EL (cell line): ENCODE data around the gene ADRA2A.

ENCODE experiments used
- DNase-seq: peaks from one replicate; pipeline ENCODE4 v3.0.0-alpha.2; 2016

Gene ADRA2A

DNA sequence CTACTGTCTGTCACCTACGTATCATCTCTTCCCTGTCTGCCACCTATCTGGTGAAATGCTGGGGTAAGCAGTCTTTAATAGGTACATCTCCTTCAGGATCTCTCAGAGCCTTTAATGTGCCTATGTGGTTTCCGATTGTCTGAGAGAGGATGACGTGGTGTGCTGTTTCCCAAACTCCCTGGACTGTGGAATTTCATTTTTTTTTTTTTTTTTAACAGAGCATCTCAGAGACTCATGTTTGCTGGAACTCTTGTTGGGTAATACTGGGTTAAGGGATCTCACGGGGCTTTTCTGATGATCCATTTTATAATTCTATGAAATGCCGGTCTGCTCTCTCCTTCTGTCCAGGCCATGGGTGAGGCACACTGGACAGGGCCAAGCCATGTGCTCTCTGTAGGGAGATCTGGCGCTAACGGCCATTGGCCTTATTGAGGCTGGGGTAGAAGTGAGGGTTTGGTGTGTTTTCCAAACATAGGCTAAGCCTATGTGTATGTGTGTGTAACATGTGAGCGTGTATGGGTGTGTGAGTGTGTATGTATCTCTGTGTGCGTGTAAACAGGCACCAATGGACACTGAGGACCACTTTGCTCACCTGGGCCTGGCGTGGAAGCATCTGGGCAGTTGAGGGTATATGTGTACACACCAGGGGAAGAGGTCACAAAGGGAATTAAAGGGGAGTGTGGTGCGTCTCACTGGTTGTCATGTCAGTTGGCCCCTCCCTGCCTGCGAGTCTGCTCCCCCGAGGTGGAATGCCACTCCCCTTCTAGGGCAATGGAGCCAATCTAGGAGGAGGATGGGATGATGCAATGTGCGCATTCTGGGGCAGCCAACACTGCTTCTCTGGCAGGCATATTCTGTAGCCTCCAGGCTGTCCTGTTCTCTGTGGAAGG, 7.8 kb downstream of the ADRA2A start:
- DNase-seq: no peak

GRCh38 chr10:111085690-111086353, 9.0 kb downstream of the ADRA2A start:
- no peak for DNase-seq

DNA sequence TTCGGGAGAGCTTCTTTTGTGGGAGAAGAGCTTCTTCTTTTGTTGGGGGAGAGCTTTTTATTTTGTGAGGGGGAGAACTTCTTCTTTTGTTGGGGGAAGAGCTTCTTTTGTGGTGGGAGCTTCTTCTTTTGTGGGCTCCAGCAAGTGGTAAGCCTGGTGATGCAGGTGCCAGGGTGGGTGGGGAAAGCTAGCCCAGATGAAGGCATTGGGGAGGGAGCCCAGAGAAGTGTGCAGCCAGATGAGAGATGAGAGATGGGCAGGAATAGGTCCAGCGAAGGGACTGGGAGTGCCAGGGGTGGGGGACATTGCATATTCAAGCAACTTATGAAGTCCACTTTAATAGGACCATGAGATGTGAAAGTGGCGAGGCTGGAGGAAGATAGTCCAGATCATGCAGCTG, 9.7 kb downstream of the ADRA2A start:
- no peak for DNase-seq

GRCh38 chr10:111087331-111087756, 10.5 kb downstream of the ADRA2A start:
- no peak for DNase-seq

- no peak for DNase-seq
These were observed 11.2 kb downstream of the ADRA2A start for GRCh38 chr10:111087968-111088505.

DNA sequence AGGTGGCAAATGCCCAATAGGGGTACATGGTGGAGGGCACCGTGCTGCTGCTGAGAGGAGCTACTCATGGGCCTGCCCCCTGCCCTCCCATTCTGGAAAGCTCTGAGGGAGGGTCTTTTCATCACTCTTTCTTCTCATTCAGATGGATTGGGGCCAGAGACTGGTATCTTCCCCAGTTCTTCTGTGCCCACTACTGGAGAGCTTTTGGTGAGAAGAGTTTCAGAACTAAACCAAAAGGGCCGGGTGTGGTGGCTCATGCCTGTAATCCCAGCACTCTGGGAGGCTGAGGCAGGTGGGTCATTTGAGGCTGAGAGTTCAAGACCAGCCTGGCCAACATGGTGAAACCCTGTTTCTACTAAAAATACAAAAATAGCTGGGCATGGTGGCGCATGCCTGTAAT, 12.5 kb downstream of the ADRA2A start:
- no peak for DNase-seq

- no peak for DNase-seq
These were observed 15.0 kb downstream of the ADRA2A start for GRCh38 chr10:111091833-111092232.

DNA sequence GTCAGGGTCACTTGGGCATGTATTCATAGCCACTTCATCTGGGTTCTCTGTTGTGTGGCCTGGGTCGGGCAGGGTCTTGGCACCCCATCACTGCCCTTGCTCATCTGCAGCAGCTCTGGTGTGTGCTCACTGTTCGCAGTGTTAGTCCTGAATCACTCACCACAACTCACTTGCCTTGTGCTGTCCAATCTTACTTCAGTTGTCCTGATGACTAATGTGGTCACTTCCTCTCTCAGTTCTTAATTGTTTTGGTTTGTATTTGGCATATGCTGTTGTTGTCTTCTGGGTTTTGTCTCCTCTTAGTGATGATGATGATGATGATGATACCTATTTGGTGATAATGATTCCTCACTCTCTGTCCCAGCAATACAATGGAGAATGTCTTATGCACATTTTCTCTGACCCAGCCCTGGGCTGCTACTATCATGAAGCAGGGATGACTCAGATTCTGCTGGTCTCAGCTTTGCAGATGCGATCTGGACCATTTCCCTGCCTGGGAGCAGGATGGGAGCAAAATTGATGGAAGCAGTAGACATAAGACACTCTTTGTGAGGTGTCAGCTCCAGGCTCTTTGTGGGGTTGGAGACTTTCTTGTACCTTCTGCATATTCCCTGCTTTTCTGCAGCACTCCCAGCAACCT, 17.0 kb downstream of the ADRA2A start:
- peak; percentile 62 for DNase-seq

DNA sequence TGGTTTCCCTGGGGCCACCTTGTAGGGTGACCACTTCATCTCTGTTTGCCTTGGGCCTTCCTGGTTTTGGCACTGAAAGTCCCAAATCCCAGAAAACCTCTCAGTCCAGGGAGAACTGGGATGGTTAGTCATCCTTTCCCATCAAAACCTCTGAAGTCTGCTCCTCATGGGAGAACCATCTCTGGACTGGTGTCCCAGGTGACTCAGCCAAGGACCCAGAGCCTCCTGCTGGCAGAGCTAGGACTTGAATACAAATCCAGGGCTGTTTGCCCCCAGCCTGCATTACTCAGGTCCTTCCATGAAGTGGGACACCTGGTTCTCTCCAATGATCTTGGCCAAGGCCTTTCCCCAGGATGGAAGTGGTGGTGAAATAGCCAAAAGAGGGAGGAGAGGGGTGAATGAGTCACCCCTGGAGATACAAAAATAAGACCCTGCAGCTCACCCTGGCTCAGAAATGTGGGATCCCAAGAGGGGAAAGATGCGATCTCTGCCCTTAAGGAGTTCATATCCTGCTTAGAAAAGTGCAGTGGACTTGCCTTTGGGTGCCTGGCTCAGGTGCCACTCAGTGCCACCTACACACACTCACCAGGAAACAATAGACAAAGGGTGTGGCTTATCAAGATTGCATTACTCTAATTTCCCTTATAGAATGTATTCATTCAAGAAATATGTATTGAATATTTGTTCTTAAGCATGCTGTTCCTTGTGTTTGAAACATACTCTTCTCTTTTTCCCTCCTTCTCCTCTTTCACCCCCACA, 22.0 kb downstream of the ADRA2A start:
- DNase-seq: peak; percentile 22

DNA sequence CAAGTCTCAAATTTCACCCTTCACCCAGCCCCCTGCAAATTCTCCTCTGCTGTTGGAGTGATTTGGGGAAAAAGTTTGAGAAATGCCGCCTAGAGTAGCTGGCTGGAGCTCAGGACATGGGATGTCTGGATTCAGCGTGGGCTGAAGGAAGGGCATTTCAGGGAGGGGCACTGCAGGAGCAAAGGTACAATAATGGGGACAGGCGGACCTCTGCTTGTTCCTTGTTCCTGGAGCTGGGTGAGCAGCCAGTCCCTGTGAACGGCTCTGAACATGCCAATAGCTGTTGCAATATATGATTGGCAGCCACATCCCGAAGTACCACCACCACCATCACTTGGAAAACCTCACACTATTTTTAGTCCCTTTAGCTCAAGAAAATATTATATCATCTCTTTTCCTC, 23.4 kb downstream of the ADRA2A start:
- no peak for DNase-seq

GRCh38 chr10:111101796-111102195, 25.0 kb downstream of the ADRA2A start:
- no peak for DNase-seq

GRCh38 chr10:111102359-111102837, 25.6 kb downstream of the ADRA2A start:
- DNase-seq: no peak

DNA sequence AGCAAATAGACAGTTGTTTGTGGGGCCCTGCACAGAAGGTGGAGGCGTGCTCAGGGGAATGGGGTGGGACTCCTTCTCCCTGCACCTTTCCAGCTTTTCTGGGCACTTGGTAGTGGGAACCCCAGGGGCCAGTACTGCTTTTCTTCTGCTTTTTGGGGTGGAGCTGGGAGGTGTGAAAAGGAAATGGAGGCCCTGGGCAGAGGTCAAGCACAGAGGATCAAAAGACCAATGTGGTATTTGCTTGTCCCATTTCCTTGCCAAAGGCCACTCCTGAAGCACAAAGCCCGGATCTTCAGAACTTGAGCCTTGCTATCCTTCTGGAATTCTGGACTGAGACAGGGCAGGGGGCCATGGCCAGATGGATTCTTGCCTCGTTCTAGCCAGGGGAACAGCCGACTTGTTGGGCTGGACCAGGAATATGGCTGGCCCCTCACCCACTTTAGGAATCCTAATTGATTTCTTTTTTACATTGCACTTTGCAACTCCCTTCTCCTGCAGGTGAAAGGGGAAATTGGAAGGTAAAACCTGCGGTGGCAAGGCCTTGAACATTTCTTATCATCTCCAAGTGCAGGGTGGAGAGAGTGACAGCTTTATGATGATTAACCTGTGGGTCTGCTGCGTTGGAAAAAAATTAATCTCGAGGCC, 26.5 kb downstream of the ADRA2A start:
- no peak for DNase-seq

GRCh38 chr10:111104811-111105210, 28.0 kb downstream of the ADRA2A start:
- no peak for DNase-seq

- DNase-seq: no peak
These were observed 29.3 kb downstream of the ADRA2A start for GRCh38 chr10:111106081-111106480.

GRCh38 chr10:111107023-111107422, 30.2 kb downstream of the ADRA2A start:
- no peak for DNase-seq

DNA sequence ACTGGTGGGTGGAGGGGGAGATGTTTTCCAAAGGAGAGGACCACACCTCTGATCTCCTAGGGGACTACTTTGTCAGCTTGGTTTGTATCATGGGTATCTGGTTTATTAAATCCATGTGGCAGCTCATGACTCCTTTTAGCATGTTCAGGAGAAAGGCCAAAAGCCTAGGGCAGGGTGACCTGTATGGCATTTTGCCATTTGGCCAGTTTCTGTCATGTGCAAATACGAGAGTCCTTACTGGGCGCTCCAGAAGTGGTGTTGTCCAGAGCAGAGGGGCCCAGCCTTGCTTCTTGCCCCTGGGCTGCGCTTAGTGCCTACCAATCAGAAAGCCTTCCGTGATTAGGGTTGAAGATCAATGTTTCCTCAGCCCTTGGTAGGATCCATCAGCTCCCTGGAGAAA, 31.0 kb downstream of the ADRA2A start:
- no peak for DNase-seq

DNA sequence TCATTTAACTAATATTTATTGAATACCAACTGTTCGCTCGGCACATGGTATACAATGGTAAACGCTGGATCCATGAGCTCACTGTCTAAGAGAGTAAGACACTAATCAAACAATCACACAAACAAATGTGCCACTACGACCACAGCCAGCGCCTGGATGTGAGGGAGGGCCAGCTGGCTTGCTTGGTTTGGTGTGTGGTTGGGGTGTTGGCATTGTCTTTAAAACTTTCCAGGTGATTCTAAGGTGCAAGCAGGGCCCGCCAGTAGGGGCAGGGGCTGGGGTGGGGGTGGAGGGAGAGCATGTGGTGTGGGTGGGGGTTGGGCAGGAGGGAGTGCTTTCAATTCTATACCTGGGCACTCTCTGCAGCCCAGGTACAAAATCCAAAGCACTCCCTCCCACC, 31.6 kb downstream of the ADRA2A start:
- no peak for DNase-seq

DNA sequence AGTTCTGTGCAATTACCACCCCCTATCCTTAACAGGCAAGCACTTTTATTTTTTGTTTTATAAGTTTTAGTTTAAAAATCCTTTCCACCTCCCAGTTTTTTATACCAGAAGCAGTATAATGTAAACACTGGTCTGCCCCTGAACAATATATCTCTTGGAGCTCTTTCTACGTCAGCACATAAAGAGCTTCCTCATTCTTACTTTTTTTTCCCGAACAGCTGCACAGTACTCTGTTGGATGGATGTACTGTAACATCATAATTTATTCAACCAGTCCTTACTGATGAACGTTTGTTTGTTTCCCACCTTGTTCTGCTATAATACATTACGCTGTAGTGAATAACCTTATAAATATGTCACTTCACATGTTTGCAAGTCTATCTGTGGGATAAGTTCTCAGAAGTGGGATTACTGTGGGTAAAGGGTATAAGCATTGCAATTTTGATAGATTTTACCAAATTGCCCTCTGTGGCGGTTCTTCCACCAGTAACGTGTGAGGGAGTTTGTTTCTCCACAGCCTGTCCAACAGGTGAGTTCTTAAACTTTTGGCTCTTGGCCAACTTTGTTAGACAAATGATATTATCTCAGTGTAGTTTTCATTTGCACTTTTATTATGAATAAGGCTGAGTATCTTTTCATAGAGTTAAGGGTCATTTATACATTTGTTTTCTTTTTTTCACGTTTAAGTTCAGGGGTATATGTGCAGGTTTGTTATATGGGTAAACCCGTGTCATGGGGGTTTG, 32.8 kb downstream of the ADRA2A start:
- no peak for DNase-seq

GRCh38 chr10:111110771-111111170, 33.9 kb downstream of the ADRA2A start:
- DNase-seq: no peak

DNA sequence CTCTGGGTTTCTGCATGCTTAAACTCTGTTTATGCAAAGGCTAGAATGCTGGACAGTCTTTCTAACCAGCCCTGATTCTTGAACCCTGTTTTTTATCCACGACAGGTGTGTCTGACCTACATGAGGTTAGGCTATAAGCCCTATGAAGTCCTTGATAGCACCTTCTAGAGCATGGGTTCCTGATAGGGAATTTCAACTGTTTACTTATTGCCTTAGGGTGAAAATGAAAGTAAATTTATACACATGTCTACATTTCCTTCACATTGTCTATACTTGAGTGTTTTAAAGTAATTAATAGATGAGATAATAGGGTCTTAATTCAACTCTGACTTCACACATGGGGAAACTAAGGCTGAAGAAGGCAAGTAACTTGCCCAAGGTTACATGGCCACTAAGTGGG, 35.5 kb downstream of the ADRA2A start:
- no peak for DNase-seq
